ENCODE results near the gene LASP1NB.

Gene LASP1NB

GRCh38 chr17:38961413-38961812 lies 36.0 kb downstream of the LASP1NB start:
- Histone ChIP-seq H3K9ac (replicated peaks; ENCODE audit: extremely low read depth, insufficient read depth, low read length) (no peak overlapping the region), H3K9me1 (replicated peaks; ENCODE audit: control insufficient read depth, extremely low read depth, insufficient read depth, low read length) (no peaks in the 10 kb centered on the region), H3K9me3 (replicated peaks; ENCODE audit: control insufficient read depth, insufficient read depth, low read length) (no peaks in the 10 kb centered on the region), H4K20me1 (replicated peaks; ENCODE audit: control insufficient read depth, extremely low read depth, insufficient read depth, low read length) (no peaks in the 10 kb centered on the region), H3K4me3 (replicated peaks in 1 of 3; ENCODE audit: insufficient read depth in 1 of 3, low read depth in 1 of 3, low read length in 3 of 3) (no peak overlapping the region), H3K79me2 (ENCODE audit: control insufficient read depth, insufficient read depth, low read length) (no peaks in the 10 kb centered on the region), H3K4me1 (ENCODE audit: control insufficient read depth, extremely low read depth, insufficient read depth, low read length) (peaks cover 20% of the 10 kb centered on the region), H3K27me3 (ENCODE audit: control insufficient read depth in 2 of 2, insufficient read depth in 2 of 2, low read length in 2 of 2) (no peaks in the 10 kb centered on the region), H2AFZ (ENCODE audit: low read depth, low read length) (no peak overlapping the region), H3K36me3 (ENCODE audit: control insufficient read depth in 2 of 2, extremely low read depth in 1 of 2, insufficient read depth in 2 of 2, low read length in 2 of 2) (no peaks in the 10 kb centered on the region), H3K27ac (ENCODE audit: insufficient read depth, low read depth, low read length) (no peak overlapping the region), H3K4me2 (ENCODE audit: insufficient read depth, low read length) (peak overlapping the region; percentile 50)
- ChIA-PET CTCF (interaction anchor here (1.0 kb wide), 1 partner anchor 22 kb away, joined by 5 read pairs; no protein-coding TSS in a partner anchor), POLR2A (no interaction called here)
- peak; percentile 63 for TF ChIP-seq GATA2 (IDR thresholded peaks at IDR 0.05; ENCODE audit: insufficient read depth, insufficient read length, low read depth, low read length)
- TF ChIP-seq FOS (IDR thresholded peaks at IDR 0.05; ENCODE audit: borderline replicate concordance, insufficient read depth, low read length), result no peak
- TF ChIP-seq JUN (IDR thresholded peaks at IDR 0.05; ENCODE audit: borderline replicate concordance, insufficient read depth, insufficient read length, low read depth), result peak; percentile 13
- DNase-seq (ENCODE audit: low read depth, low spot score), result no peak
- dilution Hi-C loops (cut with MboI; ENCODE audit: extremely low pct_ligation_motif_present, low sequenced_read_pairs) (no loop called here), intact Hi-C loops (cut with micrococcal nuclease) (no loop called here)
- BruUV-seq (replicated peaks), result no TSS peak
- FAIRE-seq, result no peak

- Histone ChIP-seq H3K9me3 (replicated peaks; ENCODE audit: control insufficient read depth, insufficient read depth, low read length) (no peaks in the 10 kb centered on the region), H3K27ac (ENCODE audit: insufficient read depth, low read depth, low read length) (no peak within 1 kb of the TSS), H3K36me3 (ENCODE audit: control insufficient read depth in 2 of 2, extremely low read depth in 1 of 2, insufficient read depth in 2 of 2, low read length in 2 of 2) (no peaks in the 10 kb centered on the region), H3K9me1 (replicated peaks; ENCODE audit: control insufficient read depth, extremely low read depth, insufficient read depth, low read length) (no peaks in the 10 kb centered on the region), H2AFZ (ENCODE audit: low read depth, low read length) (peak within 1 kb of the TSS; percentile 99), H4K20me1 (replicated peaks; ENCODE audit: control insufficient read depth, extremely low read depth, insufficient read depth, low read length) (no peaks in the 10 kb centered on the region), H3K4me1 (ENCODE audit: control insufficient read depth, extremely low read depth, insufficient read depth, low read length) (no peaks in the 10 kb centered on the region), H3K9ac (replicated peaks; ENCODE audit: extremely low read depth, insufficient read depth, low read length) (no peak within 1 kb of the TSS), H3K27me3 (ENCODE audit: control insufficient read depth in 2 of 2, insufficient read depth in 2 of 2, low read length in 2 of 2) (peaks cover 0 to 4% of the 10 kb centered on the region in 2 experiments), H3K4me2 (ENCODE audit: insufficient read depth, low read length) (peak within 1 kb of the TSS; percentile 41), H3K4me3 (replicated peaks in 1 of 3; ENCODE audit: insufficient read depth in 1 of 3, low read depth in 1 of 3, low read length in 3 of 3) (peak within 1 kb of the TSS in 2 of 3 experiments; percentile 24 to 34), H3K79me2 (ENCODE audit: control insufficient read depth, insufficient read depth, low read length) (no peaks in the 10 kb centered on the region)
- intact Hi-C loops (cut with micrococcal nuclease), result loop anchor here (1.0 to 5.0 kb wide), 3 partner anchors 98 to 215 kb away; partner anchors contain the start of genes PLXDC1 and PSMB3
- dilution Hi-C loops (cut with MboI; ENCODE audit: extremely low pct_ligation_motif_present, low sequenced_read_pairs), result no loop called here
- peak; percentile 93 for DNase-seq (ENCODE audit: low read depth, low spot score)
- FAIRE-seq, result peak; percentile 49
- ChIA-PET CTCF (interaction anchor here (0.8 to 1.7 kb wide), 8 partner anchors 9 to 277 kb away, joined by 3 to 18 read pairs (median 6); partner anchors contain the start of genes LASP1, LASP1NB and PLXDC1), POLR2A (interaction anchor here (0.7 to 1.2 kb wide), 3 partner anchors 43 to 152 kb away, joined by 3 to 8 read pairs (median 3); partner anchors contain the start of gene LASP1)
- TF ChIP-seq, protein P1, sequence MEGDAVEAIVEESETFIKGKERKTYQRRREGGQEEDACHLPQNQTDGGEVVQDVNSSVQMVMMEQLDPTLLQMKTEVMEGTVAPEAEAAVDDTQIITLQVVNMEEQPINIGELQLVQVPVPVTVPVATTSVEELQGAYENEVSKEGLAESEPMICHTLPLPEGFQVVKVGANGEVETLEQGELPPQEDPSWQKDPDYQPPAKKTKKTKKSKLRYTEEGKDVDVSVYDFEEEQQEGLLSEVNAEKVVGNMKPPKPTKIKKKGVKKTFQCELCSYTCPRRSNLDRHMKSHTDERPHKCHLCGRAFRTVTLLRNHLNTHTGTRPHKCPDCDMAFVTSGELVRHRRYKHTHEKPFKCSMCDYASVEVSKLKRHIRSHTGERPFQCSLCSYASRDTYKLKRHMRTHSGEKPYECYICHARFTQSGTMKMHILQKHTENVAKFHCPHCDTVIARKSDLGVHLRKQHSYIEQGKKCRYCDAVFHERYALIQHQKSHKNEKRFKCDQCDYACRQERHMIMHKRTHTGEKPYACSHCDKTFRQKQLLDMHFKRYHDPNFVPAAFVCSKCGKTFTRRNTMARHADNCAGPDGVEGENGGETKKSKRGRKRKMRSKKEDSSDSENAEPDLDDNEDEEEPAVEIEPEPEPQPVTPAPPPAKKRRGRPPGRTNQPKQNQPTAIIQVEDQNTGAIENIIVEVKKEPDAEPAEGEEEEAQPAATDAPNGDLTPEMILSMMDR (IDR thresholded peaks at IDR 0.05; ENCODE audit: extremely low read depth in 1 of 2, insufficient read depth in 1 of 2, low read depth in 1 of 2, low read length in 2 of 2), result no peak
- TF ChIP-seq MYC (IDR thresholded peaks at IDR 0.05; ENCODE audit: low read depth, low read length), result no peak
- TF ChIP-seq MAX (IDR thresholded peaks at IDR 0.05; ENCODE audit: insufficient read depth, insufficient read length), result no peak
- TF ChIP-seq POLR2A (IDR thresholded peaks at IDR 0.05; ENCODE audit: low read depth, low read length), result peak; percentile 63
- no peak for TF ChIP-seq GATA2 (IDR thresholded peaks at IDR 0.05; ENCODE audit: insufficient read depth, insufficient read length, low read depth, low read length)
- no peak for TF ChIP-seq FOS (IDR thresholded peaks at IDR 0.05; ENCODE audit: borderline replicate concordance, insufficient read depth, low read length)
- TF ChIP-seq POLR2AphosphoS5 (IDR thresholded peaks at IDR 0.05; ENCODE audit: insufficient read depth, low read depth, low read length), result peak; percentile 63
- BruUV-seq (replicated peaks), result no TSS peak
These were observed 41.9 kb downstream of the LASP1NB start, which contains the start of gene FBXO47 for GRCh38 chr17:38967290-38967738. Gene FBXO47 (minus strand): TSS chr17:38967403. CDS start chr17:38963025, 4,378 bp downstream.

Data from endothelial cell of umbilical vein (primary cell).